Dermis microvascular lymphatic vessel endothelial cell (primary cell): ENCODE data around the gene DYRK1B. TPM values are rescaled to one million over a fixed set of nuclear protein-coding genes. Genes with fewer than 3 reads are reported as not detected.
"Not testable (repeated sequence)": the region's sequence is repeated elsewhere in the genome, so short reads cannot be mapped to it uniquely, and the experiment has no call there.

ENCODE experiments used
- DNase-seq, 2 donors: peaks; one replicate each; pipeline versions ENCODE4 v3.0.0 to v3.0.0-alpha.2; 2010; ENCODE audit warnings: low read depth in 2 of 2
- total RNA-seq: library from RNA; depleted of rRNA; stranded (reverse); fragments of >200 nt; gene quantifications from 2 replicates; pipeline ENCODE4 v1.2.1, GENCODE V29; 2014

Gene DYRK1B
- total RNA-seq, 1 donor from 2014 or later, result 9.2 TPM

GRCh38 chr19:39810424-39810823, 23.5 kb downstream of the DYRK1B start:
- no peak for DNase-seq

GRCh38 chr19:39809368-39809767, 24.6 kb downstream of the DYRK1B start:
- no peak for DNase-seq

DNA sequence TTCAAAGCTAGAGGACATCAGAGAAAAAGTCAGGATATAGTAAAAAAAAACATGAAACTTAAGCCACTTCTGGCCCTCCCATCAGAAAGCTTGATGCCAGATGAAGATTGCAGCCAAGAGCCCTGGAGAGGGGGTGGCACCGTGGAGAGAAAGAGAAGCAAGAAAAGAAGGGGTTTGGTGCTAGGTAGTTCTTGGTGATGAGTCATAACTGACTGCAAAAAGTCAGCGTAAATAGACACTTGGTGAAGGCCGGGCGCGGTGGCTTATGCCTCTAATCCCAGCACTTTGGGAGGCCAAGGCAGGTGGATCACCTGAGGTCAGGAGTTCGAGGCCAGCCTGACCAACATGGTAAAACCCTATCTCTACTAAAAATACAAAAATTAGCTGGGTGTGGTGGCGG, 25.3 kb downstream of the DYRK1B start:
- DNase-seq, result not testable (repeated sequence)

DNA sequence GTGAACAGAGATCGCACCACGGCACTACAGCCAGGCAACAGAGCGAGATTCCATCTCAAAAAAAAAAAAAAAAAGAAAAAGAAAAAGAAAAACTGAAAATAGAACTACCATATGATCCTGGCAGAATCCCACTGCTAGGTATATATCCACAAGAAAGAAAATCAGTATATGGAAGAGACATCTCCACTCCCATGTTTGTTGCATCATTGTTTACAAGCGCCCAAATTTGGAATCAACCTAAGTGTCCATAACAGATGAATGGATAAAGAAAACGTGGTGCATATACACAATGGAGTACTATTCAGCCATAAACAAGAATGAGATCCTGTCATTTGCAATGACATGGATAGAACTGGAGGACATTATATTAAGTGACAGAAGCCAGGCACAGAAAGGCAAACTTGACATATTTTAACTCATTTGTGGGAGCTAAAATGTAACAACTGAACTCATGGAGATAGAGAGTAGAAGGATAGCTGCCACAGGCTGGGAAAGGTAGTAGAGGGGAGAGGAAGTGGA, 26.1 kb downstream of the DYRK1B start:
- no peak for DNase-seq

DNA sequence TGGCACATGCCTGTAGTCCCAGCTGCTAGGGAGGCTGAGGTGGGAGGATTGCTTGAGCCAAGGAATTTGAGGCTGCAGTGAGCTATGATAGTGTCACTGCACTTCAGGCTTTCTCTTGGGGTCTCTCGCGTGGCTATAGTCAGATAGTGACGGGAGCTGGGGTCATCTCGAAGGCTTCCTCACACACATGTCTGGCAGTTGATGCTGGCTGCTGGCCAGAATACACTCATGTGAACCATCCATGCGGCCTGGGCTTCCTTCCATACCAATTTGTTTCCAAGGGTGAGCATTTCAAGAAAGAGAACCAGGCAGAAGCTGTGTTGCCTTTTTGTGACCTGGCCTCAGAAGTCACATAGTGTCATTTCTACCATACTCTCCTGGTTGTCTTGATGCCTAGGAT, 28.9 kb downstream of the DYRK1B start:
- peak in 1 of 2 donors; percentile 24 for DNase-seq

DNA sequence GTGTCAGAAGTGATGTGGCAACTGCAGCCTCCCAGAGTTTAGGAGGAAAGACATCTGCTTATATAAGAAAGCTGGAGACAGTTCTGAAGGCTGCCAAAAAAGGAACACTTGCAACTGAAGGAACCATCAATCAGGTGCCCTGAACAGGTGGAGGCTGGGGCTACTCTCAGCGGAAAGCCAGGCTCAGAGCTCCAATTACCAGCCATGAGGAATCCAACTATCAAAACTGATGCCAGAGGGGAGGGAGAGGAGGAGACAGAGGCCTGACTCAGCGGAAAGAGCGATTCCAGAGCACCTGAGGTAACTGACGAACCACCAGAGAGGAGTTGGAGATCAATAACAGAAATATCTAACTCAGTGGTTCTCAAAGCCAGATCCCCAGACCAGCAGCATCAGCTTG, 31.0 kb downstream of the DYRK1B start:
- DNase-seq, result no peak

DNA sequence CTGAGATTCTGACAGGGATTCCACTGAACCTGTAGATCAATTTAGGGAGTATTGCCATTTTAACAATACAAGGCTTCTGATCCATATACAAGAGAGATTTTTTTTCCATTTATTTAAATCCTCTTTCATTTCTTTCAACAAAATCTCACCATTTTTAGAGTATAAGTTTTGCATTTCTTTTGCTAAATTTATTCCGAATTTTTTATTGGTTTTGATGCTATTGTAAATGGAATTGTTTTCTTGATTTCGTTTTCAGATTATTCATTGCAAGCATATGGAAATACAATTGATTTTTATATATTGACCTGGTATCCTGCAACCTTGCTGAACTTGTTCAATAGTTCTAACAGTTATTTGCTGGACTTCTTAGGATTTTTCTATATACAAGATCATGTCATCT, 36.9 kb downstream of the DYRK1B start:
- DNase-seq, result no peak

- DNase-seq, result no peak
Measured at GRCh38 chr19:39796000-39796498, 37.9 kb downstream of the DYRK1B start.

DNA sequence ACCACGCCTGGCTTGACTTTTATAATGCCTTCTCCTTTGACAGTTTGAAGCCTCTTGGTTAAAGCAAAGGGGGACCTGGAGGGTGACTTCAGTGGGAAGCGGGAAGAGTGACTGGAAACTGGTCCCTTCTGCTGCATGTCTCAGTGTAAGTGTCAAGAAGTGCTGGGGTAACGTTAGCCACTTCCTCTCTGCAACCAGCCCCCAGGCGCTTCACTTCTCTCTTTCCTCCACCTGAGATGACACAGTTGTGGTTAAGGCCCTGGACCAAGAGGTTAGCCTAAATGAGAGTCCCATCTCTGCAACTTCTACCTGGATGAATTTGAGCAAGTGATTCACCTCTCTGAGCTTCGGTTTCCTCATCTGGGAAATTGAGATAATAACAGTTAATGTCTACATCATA, 39.0 kb downstream of the DYRK1B start:
- DNase-seq, result no peak

DNA sequence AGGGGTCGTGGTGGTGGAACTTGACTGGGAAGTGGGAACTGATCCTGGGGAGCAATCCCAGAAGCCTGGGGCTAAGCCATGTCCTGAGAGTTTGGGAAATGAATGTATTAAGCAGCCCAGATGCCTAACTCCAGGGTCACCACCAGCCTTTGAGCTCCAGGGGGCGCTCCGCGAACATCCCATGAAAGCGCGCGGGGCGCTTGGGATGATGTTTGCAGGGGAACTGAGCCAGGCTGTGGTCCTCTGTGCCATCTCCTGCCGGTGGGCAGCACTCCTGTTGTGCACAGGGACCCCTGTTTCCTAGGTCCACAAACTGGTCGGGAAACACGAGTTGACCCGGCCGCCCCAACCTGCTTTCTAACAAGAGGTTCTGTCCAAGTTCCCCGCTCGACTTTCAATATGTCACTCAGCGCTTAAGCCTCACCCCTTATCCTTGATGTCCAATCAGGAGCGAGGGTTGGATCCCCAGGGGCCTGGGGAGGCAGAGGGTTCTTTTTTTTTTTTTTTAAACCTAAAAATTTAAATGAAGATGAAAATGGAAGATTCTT, 40.9 kb downstream of the DYRK1B start:
- DNase-seq, result peak; percentile 52 to 74

- DNase-seq, result no peak
Measured at GRCh38 chr19:39788244-39788643, 45.7 kb downstream of the DYRK1B start.

GRCh38 chr19:39780894-39781293, 53.1 kb downstream of the DYRK1B start:
- no peak for DNase-seq

- DNase-seq, result no peak
Measured at GRCh38 chr19:39778763-39779162, 55.2 kb downstream of the DYRK1B start, which contains the start of gene LEUTX. Gene LEUTX (plus strand): TSS chr19:39778854. CDS start chr19:39778921, 67 bp downstream.

Other genes starting within 250 kb of the DYRK1B start
- not detected in 2 replicates for gene LGALS13, start 231.6 kb downstream of the DYRK1B start, total RNA-seq
- gene LGALS16, start 178.2 kb downstream of the DYRK1B start, total RNA-seq, result not detected in 2 replicates
- not detected in 2 replicates for gene LGALS14, start 129.7 kb downstream of the DYRK1B start, total RNA-seq
- not detected in 2 replicates for gene CLC, start 96.1 kb downstream of the DYRK1B start, total RNA-seq
- gene LEUTX, start 55.3 kb downstream of the DYRK1B start, total RNA-seq, result not detected in 2 replicates
- 164 and 231 TPM in 2 replicates for gene FBL, start 12.2 kb upstream of the DYRK1B start, total RNA-seq
- gene FCGBP, start 100.5 kb upstream of the DYRK1B start, total RNA-seq, result under 0.01 TPM in 2 replicates
- gene PSMC4, start 137.0 kb upstream of the DYRK1B start, total RNA-seq, result 79.2 and 96.2 TPM in 2 replicates
- 3.0 and 4.9 TPM in 2 replicates for gene ZNF546, start 162.9 kb upstream of the DYRK1B start, total RNA-seq
- gene ZNF780B, start 222.1 kb upstream of the DYRK1B start, total RNA-seq, result 6.7 and 8.3 TPM in 2 replicates